Endodermal cell (in vitro differentiated cells): ENCODE measurements around the gene SPHK1. TPM values are rescaled to one million over a fixed set of nuclear protein-coding genes. Genes with fewer than 3 reads are reported as not detected.

Experiments
- DNase-seq: peaks from one replicate; pipeline ENCODE4 v3.0.0-alpha.2; 2017
- H3K27ac ChIP-seq: 2 replicates; pipeline ENCODE4 v1.5.1; 2013; ENCODE audit warnings: mild to moderate bottlenecking, low read depth, low read length, moderate library complexity
- H3K27me3 ChIP-seq: 2 replicates; pipeline ENCODE4 v1.6.1; 2013; ENCODE audit warnings: mild to moderate bottlenecking, low read length, moderate library complexity; ENCODE audit not compliant: insufficient read depth, control insufficient read depth, poor library complexity, severe bottlenecking
- H3K36me3 ChIP-seq: 2 replicates; pipeline ENCODE4 v1.7.0; 2013; ENCODE audit warnings: mild to moderate bottlenecking, low read length, moderate library complexity; ENCODE audit not compliant: control insufficient read depth, insufficient read depth
- H3K4me1 ChIP-seq: one replicate; pipeline ENCODE4 v1.7.0; 2013; ENCODE audit warnings: low read length; ENCODE audit not compliant: control insufficient read depth, insufficient read depth
- H3K4me3 ChIP-seq: 2 replicates; pipeline ENCODE4 v1.5.1; 2013; ENCODE audit warnings: mild to moderate bottlenecking, low read length, moderate library complexity
- H3K9ac ChIP-seq: 2 replicates; pipeline ENCODE4 v1.6.1; 2013; ENCODE audit warnings: mild to moderate bottlenecking, low read length, moderate library complexity; ENCODE audit not compliant: poor library complexity, severe bottlenecking; ENCODE audit errors: extremely low read depth
- H3K9me3 ChIP-seq: 2 replicates; pipeline ENCODE4 v1.6.1; 2013; ENCODE audit warnings: mild to moderate bottlenecking, low read length, moderate library complexity; ENCODE audit not compliant: control insufficient read depth
- H3K27ac Mint-ChIP-seq: 2 replicates; pipeline ENCODE4 v1.8.0; 2020; ENCODE audit warnings: mixed read lengths
- H3K27me3 Mint-ChIP-seq: 2 replicates; pipeline ENCODE4 v1.8.0; 2021; ENCODE audit warnings: mild to moderate bottlenecking, mixed read lengths; ENCODE audit not compliant: insufficient read depth
- H3K36me3 Mint-ChIP-seq: 2 replicates; pipeline ENCODE4 v1.8.0; 2020; ENCODE audit warnings: low read depth, mixed read lengths
- H3K4me1 Mint-ChIP-seq: 2 replicates; pipeline ENCODE4 v1.8.0; 2020; ENCODE audit warnings: mixed read lengths
- H3K4me3 Mint-ChIP-seq: 2 replicates; pipeline ENCODE4 v1.8.0; 2020; ENCODE audit warnings: mild to moderate bottlenecking, moderate library complexity, mixed read lengths
- H3K9me3 Mint-ChIP-seq: 2 replicates; pipeline ENCODE4 v1.8.0; 2020; ENCODE audit warnings: mild to moderate bottlenecking, mixed read lengths
- CTCF ChIP-seq: fragments of 200-600 bp; sonication (generic); conservative IDR thresholded peaks from 2 replicates; pipeline ENCODE4 v1.5.0; 2021; ENCODE audit warnings: antibody characterized with exemption, mild to moderate bottlenecking
- WGBS, 2 experiments: methylation state at CpG; one replicate each; pipeline versions ENCODE4 v1.1.5 to v1.1.7; 2013; ENCODE audit warnings: missing lambda C conversion rate in 2 of 2, mixed read lengths in 1 of 2; ENCODE audit not compliant: insufficient coverage in 1 of 2, insufficient read length in 1 of 2; 5-methylcytosine and 5-hydroxymethylcytosine counted together
- total RNA-seq, 2 donors: library from RNA; stranded (reverse); fragmentation: NEBNext Ultra II Directional in 1 of 2; extraction: Animal tissue kit (Norgen Biotek cat#: 25700) in 1 of 2; gene quantifications; 2 replicates in 1 of 2; 3 replicates in 1 of 2; pipeline ENCODE4 v1.2.1, GENCODE V29; 2021

Gene SPHK1
- total RNA-seq, 2 donors from 2014 or later = 1.5 to 1.8 TPM

GRCh38 chr17:76405607-76405966, 21.2 kb downstream of the SPHK1 start:
- no peak overlapping the region for H3K27ac Mint-ChIP-seq
- no peak for DNase-seq
- peaks cover 46% of the 10 kb centered on the region for H3K36me3 Mint-ChIP-seq
- Histone ChIP-seq H3K9ac (no peak overlapping the region), H3K9me3 (no peaks in the 10 kb centered on the region), H3K27ac (no peak overlapping the region), H3K4me1 (no peaks in the 10 kb centered on the region), H3K36me3 (peaks cover 34% of the 10 kb centered on the region), H3K27me3 (no peaks in the 10 kb centered on the region), H3K4me3 (no peak overlapping the region)
- no peaks in the 10 kb centered on the region for H3K9me3 Mint-ChIP-seq
- TF ChIP-seq CTCF = no peak
- no peaks in the 10 kb centered on the region for H3K27me3 Mint-ChIP-seq
- WGBS, 2 experiments = 94 to 98% methylated on average over 8 to 9 of the region's 9 CpGs
- no peaks in the 10 kb centered on the region for H3K4me1 Mint-ChIP-seq
- no peak overlapping the region for H3K4me3 Mint-ChIP-seq

- Histone ChIP-seq H3K36me3 (peaks cover 29% of the 10 kb centered on the region), H3K27me3 (no peaks in the 10 kb centered on the region), H3K27ac (no peak overlapping the region), H3K4me1 (no peaks in the 10 kb centered on the region), H3K4me3 (no peak overlapping the region), H3K9ac (no peak overlapping the region), H3K9me3 (no peaks in the 10 kb centered on the region)
- DNase-seq = no peak
- Mint-ChIP-seq H3K36me3 (peaks cover 40% of the 10 kb centered on the region), H3K27me3 (no peaks in the 10 kb centered on the region), H3K4me3 (no peak overlapping the region), H3K4me1 (no peaks in the 10 kb centered on the region), H3K27ac (peak overlapping the region; percentile 40), H3K9me3 (no peaks in the 10 kb centered on the region)
- WGBS, 2 experiments = 93 to 99% methylated on average over 9 to 16 of the region's 16 CpGs
- no peak for TF ChIP-seq CTCF
Observed at GRCh38 chr17:76405967-76406647, 21.7 kb downstream of the SPHK1 start.

- Histone ChIP-seq H3K4me3 (no peak overlapping the region), H3K9me3 (no peaks in the 10 kb centered on the region), H3K9ac (no peak overlapping the region), H3K27ac (no peak overlapping the region), H3K4me1 (no peaks in the 10 kb centered on the region), H3K27me3 (no peaks in the 10 kb centered on the region), H3K36me3 (peaks cover 17% of the 10 kb centered on the region)
- 91 to 93% methylated on average over 4 of the region's 4 CpGs for WGBS, 2 experiments
- Mint-ChIP-seq H3K4me1 (no peaks in the 10 kb centered on the region), H3K27ac (no peak overlapping the region), H3K27me3 (no peaks in the 10 kb centered on the region), H3K4me3 (no peak overlapping the region), H3K36me3 (peaks cover 31% of the 10 kb centered on the region), H3K9me3 (no peaks in the 10 kb centered on the region)
- no peak for TF ChIP-seq CTCF
- no peak for DNase-seq
Observed at GRCh38 chr17:76407509-76407908, 23.1 kb downstream of the SPHK1 start.
